ENCODE results near the gene ADGRG4. TPM values are rescaled to one million over a fixed set of nuclear protein-coding genes. Genes with fewer than 3 reads are reported as not detected.

The ADGRG4 gene
- total and polyA plus RNA-seq, 4 experiments from 2014 or later = not detected

DNA sequence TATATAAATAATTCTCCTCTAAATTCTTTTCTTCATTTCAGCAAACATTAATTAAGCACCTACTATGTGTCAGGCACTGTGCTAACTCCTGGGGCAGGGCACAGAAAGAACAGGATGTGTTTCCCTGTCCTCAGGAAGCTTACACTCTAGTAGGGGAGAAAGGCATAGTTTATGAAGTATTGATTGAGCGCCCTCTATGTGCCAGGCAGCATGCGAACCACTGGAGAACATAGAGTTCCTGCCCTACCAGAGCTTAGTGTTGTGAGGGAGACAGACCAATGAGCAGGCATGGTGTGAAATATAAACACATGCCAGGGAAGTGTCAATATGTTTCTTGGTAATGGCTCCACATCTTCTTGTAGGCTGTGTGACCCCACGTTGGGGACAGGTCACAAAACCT, 3.7 kb downstream of the ADGRG4 start:
- H3K27ac ChIP-seq (ENCODE audit: low read depth, low read length) = no peak overlapping the region
- no peaks in the 10 kb centered on the region for H3K4me1 Mint-ChIP-seq
- H3K27ac Mint-ChIP-seq = no peak overlapping the region
- no peaks in the 10 kb centered on the region for H3K27me3 ChIP-seq (ENCODE audit: insufficient read depth, low read length)
- H3K4me3 ChIP-seq (ENCODE audit: low read length in 2 of 2) = no peak overlapping the region
- H3K4me1 ChIP-seq (ENCODE audit: insufficient read depth, low read length) = no peaks in the 10 kb centered on the region
- no peak overlapping the region for H3K4me3 Mint-ChIP-seq
- peaks cover 0 to 3% of the 10 kb centered on the region in 2 donors for H3K27me3 Mint-ChIP-seq
- intact Hi-C loops (cut with micrococcal nuclease) = no loop called here
- H3K9me3 ChIP-seq (ENCODE audit: control insufficient read depth in 1 of 2, low read length in 2 of 2) = no peaks in the 10 kb centered on the region
- no peaks in the 10 kb centered on the region for H3K36me3 ChIP-seq (ENCODE audit: insufficient read depth, low read length)
- H3K36me3 Mint-ChIP-seq = no peaks in the 10 kb centered on the region
- peaks cover 0 to 3% (median 0%) of the 10 kb centered on the region in 8 donors for H3K9me3 Mint-ChIP-seq
- ChIA-PET POLR2A (ENCODE audit: partially characterized antibody) (no interaction called here), CTCF (ENCODE audit: partially characterized antibody) (no interaction called here)
- no peak for DNase-seq

DNA sequence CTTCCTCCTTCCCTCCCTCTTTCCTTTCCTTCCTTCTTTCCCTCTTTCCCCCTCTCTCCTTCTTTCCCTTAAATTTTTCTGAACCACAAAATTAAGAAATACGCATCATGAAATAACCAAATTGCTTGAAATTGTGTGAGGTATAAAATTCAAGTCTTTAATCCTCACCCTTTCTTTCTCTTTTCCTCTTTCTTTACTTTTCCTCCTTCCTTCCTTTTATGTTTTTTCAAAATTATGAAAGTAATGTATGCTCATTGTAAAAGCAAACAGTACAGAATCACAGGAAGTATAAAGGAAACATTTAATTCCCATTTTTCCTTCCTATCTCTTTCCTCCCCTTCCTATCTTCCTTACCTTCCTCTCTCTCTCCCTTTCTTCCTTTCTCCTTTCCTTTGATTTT, 5.4 kb downstream of the ADGRG4 start:
- intact Hi-C loops (cut with micrococcal nuclease) = no loop called here
- H3K9me3 ChIP-seq (ENCODE audit: control insufficient read depth in 1 of 2, low read length in 2 of 2) = no peaks in the 10 kb centered on the region
- POLR2A ChIA-PET (ENCODE audit: partially characterized antibody) = no interaction called here
- no peaks in the 10 kb centered on the region for H3K36me3 ChIP-seq (ENCODE audit: insufficient read depth, low read length)
- no peaks in the 10 kb centered on the region for H3K4me1 ChIP-seq (ENCODE audit: insufficient read depth, low read length)
- no peak overlapping the region for H3K27ac ChIP-seq (ENCODE audit: low read depth, low read length)
- no peaks in the 10 kb centered on the region for H3K27me3 ChIP-seq (ENCODE audit: insufficient read depth, low read length)
- H3K4me3 Mint-ChIP-seq = no peak overlapping the region
- no peaks in the 10 kb centered on the region for H3K36me3 Mint-ChIP-seq
- no peak overlapping the region for H3K27ac Mint-ChIP-seq
- H3K27me3 Mint-ChIP-seq = peaks cover 0 to 3% of the 10 kb centered on the region in 2 donors
- no peaks in the 10 kb centered on the region for H3K4me1 Mint-ChIP-seq
- DNase-seq = no peak
- CTCF ChIA-PET (ENCODE audit: partially characterized antibody) = no interaction called here
- H3K9me3 Mint-ChIP-seq = peaks cover 0 to 4% (median 0%) of the 10 kb centered on the region in 8 donors
- no peak overlapping the region for H3K4me3 ChIP-seq (ENCODE audit: low read length in 2 of 2)

DNA sequence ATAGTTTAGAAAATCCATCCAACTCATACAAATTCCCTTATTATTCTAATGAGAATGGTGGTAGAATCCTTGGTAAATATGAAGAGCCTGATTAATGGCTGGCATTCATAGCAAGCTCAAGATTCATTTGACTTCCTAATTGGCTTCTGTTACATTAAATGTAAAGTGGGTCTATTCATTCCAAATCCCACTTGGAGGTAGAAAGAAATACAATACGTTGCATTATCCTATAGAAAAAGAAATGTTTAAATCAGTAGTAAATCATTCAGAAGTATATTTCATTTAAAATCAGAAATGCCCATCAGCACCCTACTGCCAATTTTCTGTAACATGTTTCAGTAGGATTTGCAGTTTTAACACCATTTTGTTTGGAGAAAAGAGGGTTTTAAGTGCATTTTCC, 6.7 kb downstream of the ADGRG4 start:
- H3K4me3 Mint-ChIP-seq = no peak overlapping the region
- CTCF ChIA-PET (ENCODE audit: partially characterized antibody) = no interaction called here
- no peak overlapping the region for H3K27ac ChIP-seq (ENCODE audit: low read depth, low read length)
- no peaks in the 10 kb centered on the region for H3K36me3 ChIP-seq (ENCODE audit: insufficient read depth, low read length)
- no peaks in the 10 kb centered on the region for H3K4me1 Mint-ChIP-seq
- H3K4me3 ChIP-seq (ENCODE audit: low read length in 2 of 2) = no peak overlapping the region
- DNase-seq = no peak
- no peaks in the 10 kb centered on the region for H3K36me3 Mint-ChIP-seq
- peaks cover 0 to 3% of the 10 kb centered on the region in 2 donors for H3K27me3 Mint-ChIP-seq
- peaks cover 0 to 1% (median 0%) of the 10 kb centered on the region in 8 donors for H3K9me3 Mint-ChIP-seq
- no peak overlapping the region for H3K27ac Mint-ChIP-seq
- intact Hi-C loops (cut with micrococcal nuclease) = no loop called here
- H3K4me1 ChIP-seq (ENCODE audit: insufficient read depth, low read length) = no peaks in the 10 kb centered on the region
- no peaks in the 10 kb centered on the region for H3K9me3 ChIP-seq (ENCODE audit: control insufficient read depth in 1 of 2, low read length in 2 of 2)
- POLR2A ChIA-PET (ENCODE audit: partially characterized antibody) = no interaction called here
- no peaks in the 10 kb centered on the region for H3K27me3 ChIP-seq (ENCODE audit: insufficient read depth, low read length)

DNA sequence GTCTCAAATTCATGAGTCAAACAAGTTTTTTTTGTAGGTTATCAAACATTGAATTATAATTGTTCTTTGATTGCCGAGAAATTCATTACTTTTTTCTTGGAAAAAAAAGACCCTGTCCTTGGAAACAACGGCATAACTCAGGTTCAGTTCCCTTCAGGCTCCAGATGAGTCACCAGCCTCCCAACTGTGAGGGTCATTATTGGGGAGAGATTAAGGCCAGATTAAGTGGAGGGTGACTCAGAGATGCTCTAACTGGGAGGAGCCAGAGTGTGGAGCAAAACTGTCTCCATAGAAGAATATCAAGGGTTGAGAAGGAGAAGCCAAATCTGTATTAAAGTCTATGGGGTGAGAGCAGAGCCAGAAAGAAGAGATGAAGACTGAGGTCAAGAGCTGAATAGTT, 9.6 kb downstream of the ADGRG4 start:
- H3K9me3 Mint-ChIP-seq = peaks cover 0 to 1% (median 0%) of the 10 kb centered on the region in 8 donors
- ChIA-PET CTCF (ENCODE audit: partially characterized antibody) (no interaction called here), POLR2A (ENCODE audit: partially characterized antibody) (no interaction called here)
- no peaks in the 10 kb centered on the region for H3K36me3 ChIP-seq (ENCODE audit: insufficient read depth, low read length)
- H3K27ac Mint-ChIP-seq = no peak overlapping the region
- H3K4me1 ChIP-seq (ENCODE audit: insufficient read depth, low read length) = no peaks in the 10 kb centered on the region
- H3K4me1 Mint-ChIP-seq = no peaks in the 10 kb centered on the region
- no peak for DNase-seq
- H3K27ac ChIP-seq (ENCODE audit: low read depth, low read length) = no peak overlapping the region
- no peaks in the 10 kb centered on the region for H3K27me3 ChIP-seq (ENCODE audit: insufficient read depth, low read length)
- no peak overlapping the region for H3K4me3 Mint-ChIP-seq
- H3K4me3 ChIP-seq (ENCODE audit: low read length in 2 of 2) = no peak overlapping the region
- intact Hi-C loops (cut with micrococcal nuclease) = no loop called here
- peaks cover 0 to 3% of the 10 kb centered on the region in 2 donors for H3K27me3 Mint-ChIP-seq
- H3K9me3 ChIP-seq (ENCODE audit: control insufficient read depth in 1 of 2, low read length in 2 of 2) = no peaks in the 10 kb centered on the region
- H3K36me3 Mint-ChIP-seq = no peaks in the 10 kb centered on the region

DNA sequence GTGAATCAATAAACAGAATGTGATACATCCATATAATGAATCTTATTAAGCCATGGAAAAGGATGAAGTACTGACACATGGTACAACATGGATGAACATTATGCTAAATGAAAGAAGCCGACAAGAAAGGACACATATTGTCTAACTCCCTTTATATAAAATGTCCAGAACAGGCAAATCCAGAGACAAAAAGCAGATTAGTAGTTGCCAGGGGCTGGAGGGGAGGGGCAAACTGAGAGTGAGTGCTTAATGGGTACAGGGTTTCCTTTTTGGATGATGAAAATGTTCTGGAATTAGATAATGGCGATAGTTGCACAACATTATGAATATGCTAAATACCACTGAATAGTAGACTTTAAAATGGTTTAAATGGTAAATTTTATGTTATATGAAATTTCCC, 17.4 kb downstream of the ADGRG4 start:
- Mint-ChIP-seq H3K9me3 (peaks cover 0 to 2% (median 0%) of the 10 kb centered on the region in 8 donors), H3K36me3 (no peaks in the 10 kb centered on the region), H3K4me3 (no peak overlapping the region), H3K27me3 (no peaks in the 10 kb centered on the region), H3K4me1 (no peaks in the 10 kb centered on the region), H3K27ac (no peak overlapping the region)
- ChIA-PET POLR2A (ENCODE audit: partially characterized antibody) (no interaction called here), CTCF (ENCODE audit: partially characterized antibody) (no interaction called here)
- intact Hi-C loops (cut with micrococcal nuclease) = no loop called here
- Histone ChIP-seq H3K36me3 (ENCODE audit: insufficient read depth, low read length) (no peaks in the 10 kb centered on the region), H3K4me1 (ENCODE audit: insufficient read depth, low read length) (no peaks in the 10 kb centered on the region), H3K27me3 (ENCODE audit: insufficient read depth, low read length) (no peaks in the 10 kb centered on the region), H3K27ac (ENCODE audit: low read depth, low read length) (no peak overlapping the region), H3K4me3 (ENCODE audit: low read length in 2 of 2) (no peak overlapping the region), H3K9me3 (ENCODE audit: control insufficient read depth in 1 of 2, low read length in 2 of 2) (no peaks in the 10 kb centered on the region)
- DNase-seq = no peak

DNA sequence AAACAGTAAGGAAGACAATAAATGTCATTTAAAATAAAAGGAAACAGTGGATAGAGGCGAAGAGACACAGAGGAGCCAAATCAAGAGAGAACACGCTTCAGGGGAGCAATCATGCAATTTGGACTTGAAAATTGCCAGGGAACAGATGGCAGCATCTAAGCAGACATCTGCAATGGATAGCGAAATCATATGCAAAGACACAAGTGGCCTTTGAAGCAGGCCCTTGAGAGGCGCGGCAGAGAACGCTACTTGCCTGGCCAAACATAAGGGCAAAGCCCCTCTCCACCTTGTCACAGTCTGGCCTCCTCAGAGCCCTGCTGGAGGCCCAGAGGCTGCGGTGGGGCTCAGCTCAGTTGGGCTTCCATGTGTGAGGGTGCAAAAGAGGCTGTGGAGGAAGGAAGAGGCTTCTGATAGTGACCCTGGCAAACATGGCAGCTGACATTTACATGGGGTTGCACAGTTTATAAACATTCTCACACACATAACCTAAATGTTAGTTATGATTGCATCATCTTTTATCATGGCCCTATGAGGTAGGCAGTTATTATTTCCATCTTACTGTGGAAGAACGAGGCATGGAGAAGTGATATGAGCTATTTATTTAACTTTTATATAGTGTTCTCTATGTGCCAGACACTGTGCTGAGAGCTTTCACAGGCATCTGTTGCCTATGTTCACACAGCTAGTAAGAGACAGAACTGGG, 18.3 kb downstream of the ADGRG4 start:
- Mint-ChIP-seq H3K36me3 (no peaks in the 10 kb centered on the region), H3K4me1 (no peaks in the 10 kb centered on the region), H3K27ac (no peak overlapping the region), H3K27me3 (no peaks in the 10 kb centered on the region), H3K4me3 (no peak overlapping the region), H3K9me3 (peaks cover 0 to 2% (median 0%) of the 10 kb centered on the region in 8 donors)
- ChIA-PET POLR2A (ENCODE audit: partially characterized antibody) (no interaction called here), CTCF (ENCODE audit: partially characterized antibody) (no interaction called here)
- no peak for DNase-seq
- intact Hi-C loops (cut with micrococcal nuclease) = no loop called here
- Histone ChIP-seq H3K36me3 (ENCODE audit: insufficient read depth, low read length) (no peaks in the 10 kb centered on the region), H3K9me3 (ENCODE audit: control insufficient read depth in 1 of 2, low read length in 2 of 2) (no peaks in the 10 kb centered on the region), H3K4me1 (ENCODE audit: insufficient read depth, low read length) (no peaks in the 10 kb centered on the region), H3K27ac (ENCODE audit: low read depth, low read length) (no peak overlapping the region), H3K27me3 (ENCODE audit: insufficient read depth, low read length) (no peaks in the 10 kb centered on the region), H3K4me3 (ENCODE audit: low read length in 2 of 2) (no peak overlapping the region)

DNA sequence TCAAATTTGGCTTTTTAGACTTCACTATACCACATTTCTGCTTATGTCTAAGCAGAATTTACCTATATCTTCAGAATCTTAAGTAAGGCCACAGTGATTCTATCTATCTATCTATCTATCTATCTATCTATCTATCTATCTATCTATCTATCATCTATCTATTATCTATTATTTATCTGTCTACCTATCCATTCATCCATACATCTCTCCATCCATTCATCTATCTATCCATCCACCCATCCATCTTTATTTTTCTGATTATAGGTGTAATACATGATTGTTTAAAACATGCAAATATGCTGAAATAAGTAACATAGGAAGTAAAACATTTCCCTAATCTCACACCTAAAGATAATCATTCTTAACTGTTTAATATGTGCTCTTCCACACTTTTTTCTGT, 18.8 kb downstream of the ADGRG4 start:
- no peak overlapping the region for H3K4me3 Mint-ChIP-seq
- no peaks in the 10 kb centered on the region for H3K4me1 Mint-ChIP-seq
- CTCF ChIA-PET (ENCODE audit: partially characterized antibody) = no interaction called here
- no peaks in the 10 kb centered on the region for H3K9me3 ChIP-seq (ENCODE audit: control insufficient read depth in 1 of 2, low read length in 2 of 2)
- POLR2A ChIA-PET (ENCODE audit: partially characterized antibody) = no interaction called here
- no peaks in the 10 kb centered on the region for H3K27me3 Mint-ChIP-seq
- no peak overlapping the region for H3K27ac ChIP-seq (ENCODE audit: low read depth, low read length)
- H3K9me3 Mint-ChIP-seq = peaks cover 0 to 2% (median 0%) of the 10 kb centered on the region in 8 donors
- no peaks in the 10 kb centered on the region for H3K27me3 ChIP-seq (ENCODE audit: insufficient read depth, low read length)
- no peaks in the 10 kb centered on the region for H3K36me3 ChIP-seq (ENCODE audit: insufficient read depth, low read length)
- H3K27ac Mint-ChIP-seq = no peak overlapping the region
- H3K36me3 Mint-ChIP-seq = no peaks in the 10 kb centered on the region
- H3K4me1 ChIP-seq (ENCODE audit: insufficient read depth, low read length) = no peaks in the 10 kb centered on the region
- no peak for DNase-seq
- intact Hi-C loops (cut with micrococcal nuclease) = no loop called here
- no peak overlapping the region for H3K4me3 ChIP-seq (ENCODE audit: low read length in 2 of 2)

DNA sequence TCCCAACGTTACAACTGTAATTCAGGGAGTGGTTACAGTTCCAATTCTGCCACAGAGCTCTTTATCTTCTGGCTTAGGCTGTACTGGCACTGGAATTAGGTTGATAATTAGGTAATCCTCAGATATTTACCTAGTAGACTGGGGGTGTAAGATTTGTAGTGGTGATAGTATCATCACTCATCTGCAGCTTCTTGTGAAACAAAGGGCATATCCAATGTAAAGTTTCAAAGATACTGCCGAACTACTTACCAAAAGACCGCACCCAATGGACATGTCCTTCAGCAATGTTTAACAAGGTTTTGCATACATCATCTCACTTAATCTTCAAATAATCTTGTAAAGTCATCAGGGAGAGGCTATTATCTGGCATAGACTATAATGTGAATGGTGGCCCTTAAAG, 20.8 kb downstream of the ADGRG4 start:
- intact Hi-C loops (cut with micrococcal nuclease) = no loop called here

More for the DNA sequence above, 20.8 kb downstream of the ADGRG4 start:
- DNase-seq = no peak
- no peak overlapping the region for H3K27ac Mint-ChIP-seq
- POLR2A ChIA-PET (ENCODE audit: partially characterized antibody) = no interaction called here
- no peaks in the 10 kb centered on the region for H3K9me3 Mint-ChIP-seq
- peaks cover 0 to 2% of the 10 kb centered on the region in 2 donors for H3K27me3 Mint-ChIP-seq
- Histone ChIP-seq H3K27ac (ENCODE audit: low read depth, low read length) (no peak overlapping the region), H3K27me3 (ENCODE audit: insufficient read depth, low read length) (no peaks in the 10 kb centered on the region), H3K4me1 (ENCODE audit: insufficient read depth, low read length) (no peaks in the 10 kb centered on the region), H3K36me3 (ENCODE audit: insufficient read depth, low read length) (no peaks in the 10 kb centered on the region), H3K4me3 (ENCODE audit: low read length in 2 of 2) (no peak overlapping the region), H3K9me3 (ENCODE audit: control insufficient read depth in 1 of 2, low read length in 2 of 2) (no peaks in the 10 kb centered on the region)
- no peaks in the 10 kb centered on the region for H3K4me1 Mint-ChIP-seq
- no peaks in the 10 kb centered on the region for H3K36me3 Mint-ChIP-seq
- no peak overlapping the region for H3K4me3 Mint-ChIP-seq
- CTCF ChIA-PET (ENCODE audit: partially characterized antibody) = no interaction called here
